Fibroblast of pulmonary artery (primary cell): Measurements from ENCODE around the gene MCM5.
"Not testable (repeated sequence)": the region's sequence is repeated elsewhere in the genome, so short reads cannot be mapped to it uniquely, and the experiment has no call there.

Experiments used
- DNase-seq: peaks from one replicate; pipeline ENCODE4 v3.0.0-alpha.2; 2010; ENCODE audit warnings: low read depth
- H3K4me3 ChIP-seq: replicated peaks from 2 replicates; pipeline ENCODE4 v1.5.1; 2011; ENCODE audit warnings: low read depth, mild to moderate bottlenecking, control low read depth, low read length, moderate library complexity
- TF ChIP-seq, protein P1 (sequence below): IDR thresholded peaks from 2 replicates; pipeline ENCODE4 v1.5.1; 2011; ENCODE audit warnings: mild to moderate bottlenecking, control low read depth, low read length, inconsistent platforms; ENCODE audit errors: missing control alignments

MCM5 gene

DNA sequence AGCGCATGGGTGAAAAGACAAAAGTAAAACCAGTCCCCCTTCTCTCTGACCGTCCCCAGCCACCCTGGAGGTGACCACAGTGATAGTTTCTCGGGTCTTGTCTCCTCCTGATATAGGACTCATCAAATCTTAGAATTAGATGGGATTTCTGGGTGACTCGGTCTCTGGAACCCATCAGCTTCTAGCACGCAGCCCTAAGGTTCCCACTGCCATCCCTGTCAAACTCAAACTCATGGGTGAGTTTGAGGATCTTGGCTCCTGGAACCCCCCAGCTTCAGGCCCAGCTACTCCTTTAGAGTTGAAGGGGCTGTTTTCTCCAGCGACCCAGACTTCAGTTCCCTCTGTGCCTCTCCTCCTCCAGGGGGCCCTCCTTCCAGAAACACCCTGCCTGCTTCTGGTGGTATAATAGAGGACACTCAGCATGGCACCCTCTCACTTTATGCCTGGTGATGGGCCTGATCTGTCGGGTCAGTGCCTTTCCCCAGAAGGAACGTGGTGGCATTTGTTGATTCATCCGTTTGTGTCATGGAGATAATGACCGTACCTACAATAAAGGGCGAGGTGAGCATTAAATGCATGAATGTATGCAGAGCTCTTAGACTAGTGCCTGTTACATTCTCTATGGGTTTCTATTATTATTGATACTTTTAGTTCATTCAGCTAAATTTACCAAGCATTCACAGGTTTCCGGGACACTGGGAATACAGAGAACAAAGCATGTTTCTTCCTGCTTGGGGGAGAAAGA is 31.7 kb downstream of the MCM5 start:
- no peak for DNase-seq
- TF ChIP-seq, protein P1, sequence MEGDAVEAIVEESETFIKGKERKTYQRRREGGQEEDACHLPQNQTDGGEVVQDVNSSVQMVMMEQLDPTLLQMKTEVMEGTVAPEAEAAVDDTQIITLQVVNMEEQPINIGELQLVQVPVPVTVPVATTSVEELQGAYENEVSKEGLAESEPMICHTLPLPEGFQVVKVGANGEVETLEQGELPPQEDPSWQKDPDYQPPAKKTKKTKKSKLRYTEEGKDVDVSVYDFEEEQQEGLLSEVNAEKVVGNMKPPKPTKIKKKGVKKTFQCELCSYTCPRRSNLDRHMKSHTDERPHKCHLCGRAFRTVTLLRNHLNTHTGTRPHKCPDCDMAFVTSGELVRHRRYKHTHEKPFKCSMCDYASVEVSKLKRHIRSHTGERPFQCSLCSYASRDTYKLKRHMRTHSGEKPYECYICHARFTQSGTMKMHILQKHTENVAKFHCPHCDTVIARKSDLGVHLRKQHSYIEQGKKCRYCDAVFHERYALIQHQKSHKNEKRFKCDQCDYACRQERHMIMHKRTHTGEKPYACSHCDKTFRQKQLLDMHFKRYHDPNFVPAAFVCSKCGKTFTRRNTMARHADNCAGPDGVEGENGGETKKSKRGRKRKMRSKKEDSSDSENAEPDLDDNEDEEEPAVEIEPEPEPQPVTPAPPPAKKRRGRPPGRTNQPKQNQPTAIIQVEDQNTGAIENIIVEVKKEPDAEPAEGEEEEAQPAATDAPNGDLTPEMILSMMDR, result peak; percentile 6
- no peak overlapping the region for H3K4me3 ChIP-seq

DNA sequence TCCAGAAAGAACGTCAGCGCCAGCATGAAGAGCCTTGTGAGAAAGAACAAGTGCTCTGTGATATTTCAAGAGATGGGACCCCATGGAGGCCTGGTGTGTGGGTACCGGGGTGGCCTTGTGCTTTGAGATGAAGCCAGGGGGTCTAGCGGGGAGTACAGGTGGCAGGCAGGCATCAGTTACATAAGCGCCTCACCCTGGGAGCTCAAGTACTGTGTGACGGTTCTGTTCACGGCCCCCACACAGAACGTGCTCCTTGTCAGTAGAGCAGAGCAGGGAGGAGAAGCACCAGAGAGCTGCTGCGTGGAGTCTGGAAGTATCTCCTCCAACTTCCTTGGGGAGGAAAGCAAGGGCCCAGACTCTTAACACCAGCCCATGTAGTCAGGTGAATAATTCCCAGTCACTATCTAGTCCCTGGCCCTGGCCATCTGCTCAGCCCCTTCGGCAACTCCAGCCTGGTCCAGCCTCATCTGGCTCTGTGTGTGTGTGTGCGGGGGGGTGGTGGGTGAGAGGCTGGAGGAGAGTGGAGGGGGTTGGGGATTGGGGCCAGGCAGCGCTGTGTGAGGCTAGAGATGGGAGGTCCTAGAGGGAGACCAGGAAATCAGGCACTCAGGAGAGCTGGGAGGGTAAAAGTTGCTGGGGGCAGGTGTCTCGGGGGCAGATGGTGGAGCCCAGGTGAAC is 32.4 kb downstream of the MCM5 start:
- DNase-seq, result no peak
- TF ChIP-seq, protein P1, result no peak

DNA sequence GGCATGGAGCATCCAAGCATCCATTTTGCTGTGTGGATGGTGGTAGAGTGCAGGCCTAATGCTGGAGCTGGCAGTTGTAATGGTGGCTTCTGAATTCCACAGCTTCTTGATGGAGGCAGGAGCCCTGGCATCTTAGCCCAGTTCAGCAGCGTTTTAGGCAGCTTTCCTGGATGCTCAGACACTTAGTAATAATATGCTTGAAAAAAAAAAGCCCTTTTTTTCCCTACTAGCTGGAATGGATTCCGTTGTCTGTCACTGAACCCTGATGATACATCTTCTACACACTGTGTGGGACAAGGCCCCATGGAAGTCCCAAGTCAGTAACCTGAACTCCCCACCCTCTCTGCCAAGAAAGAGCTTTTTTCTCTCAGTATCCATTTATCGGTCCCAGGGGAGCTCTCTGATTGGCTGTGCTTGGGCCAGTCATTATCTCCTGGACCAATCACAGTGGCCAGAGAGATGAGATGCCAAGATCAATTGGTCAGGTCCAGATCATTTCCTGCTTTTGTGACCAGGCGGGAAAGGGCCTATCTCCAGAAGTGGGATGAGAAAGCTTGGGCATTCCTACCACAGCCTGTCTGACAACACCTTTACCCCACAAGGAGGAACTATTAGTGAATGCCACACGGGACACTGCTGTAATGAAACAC is 34.2 kb downstream of the MCM5 start:
- no peak for DNase-seq
- TF ChIP-seq, protein P1, result no peak
- no peak overlapping the region for H3K4me3 ChIP-seq

More for the DNA sequence above, 32.4 kb downstream of the MCM5 start:
- no peak overlapping the region for H3K4me3 ChIP-seq

DNA sequence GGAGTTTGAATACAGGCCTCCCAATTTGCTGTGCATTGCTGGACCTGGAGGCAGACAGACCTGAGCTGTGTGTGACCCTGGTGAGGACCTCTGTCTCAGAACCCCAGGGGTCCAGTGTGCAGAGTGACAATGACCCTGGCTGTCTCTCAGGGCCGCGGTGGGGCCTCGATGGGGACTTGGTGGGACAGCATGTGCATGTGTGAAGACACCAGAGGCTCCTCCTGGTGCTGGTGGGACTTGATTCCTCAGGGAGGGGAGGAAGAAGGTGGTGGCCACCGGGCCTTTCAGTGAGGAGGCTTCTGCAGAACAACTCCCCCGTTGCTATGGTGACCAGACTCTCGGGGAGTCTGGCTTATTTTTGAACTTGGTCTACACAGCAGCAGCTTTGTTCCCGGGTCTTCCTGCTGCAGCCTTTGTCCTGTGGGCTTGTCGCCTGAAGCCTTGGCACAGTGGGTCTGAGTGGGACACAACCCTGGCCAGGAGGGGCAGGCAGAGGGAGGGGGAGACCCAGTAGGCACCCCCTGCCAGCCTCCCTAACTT is 35.3 kb downstream of the MCM5 start:
- TF ChIP-seq, protein P1, result no peak
- H3K4me3 ChIP-seq, result no peak overlapping the region
- DNase-seq, result no peak

DNA sequence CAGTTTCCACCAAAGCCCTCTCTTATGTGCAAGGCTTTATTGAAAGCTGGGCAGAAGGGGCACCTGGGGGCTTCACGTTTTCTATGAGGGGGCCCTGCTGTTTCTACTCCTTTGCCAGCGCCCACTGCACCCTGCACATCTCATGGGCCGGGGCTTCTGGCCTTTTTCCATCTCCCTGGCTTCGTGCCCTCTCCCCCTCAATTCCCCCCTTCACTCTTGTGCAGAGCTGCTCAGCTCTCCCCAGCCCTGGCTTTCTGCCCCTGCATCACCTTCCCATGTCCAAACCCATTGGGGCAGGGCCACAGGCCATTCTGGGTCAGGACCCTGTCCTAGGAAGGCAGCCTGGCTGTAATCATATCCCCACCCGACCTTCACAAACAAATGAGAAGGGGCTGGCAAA is 36.5 kb downstream of the MCM5 start:
- H3K4me3 ChIP-seq, result no peak overlapping the region
- TF ChIP-seq, protein P1, result no peak
- no peak for DNase-seq

DNA sequence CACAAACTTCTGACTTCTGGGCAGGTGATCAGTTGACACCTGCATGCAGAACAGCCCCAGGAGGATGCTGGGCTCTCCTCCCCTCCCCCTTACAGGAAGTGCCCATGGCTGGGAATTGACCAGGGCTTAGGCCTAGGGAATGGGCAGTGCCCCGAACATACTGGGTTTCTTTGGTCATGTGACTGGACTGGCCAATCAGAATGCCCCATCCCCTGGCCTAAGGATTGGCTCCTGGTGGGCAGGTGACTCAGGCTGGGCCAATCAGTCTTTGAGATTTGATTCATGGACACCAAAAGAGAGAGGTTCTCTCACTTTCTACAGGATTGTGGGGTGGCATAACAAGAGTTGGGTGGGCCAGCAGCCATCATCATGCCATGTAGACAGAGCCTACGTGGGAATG is 37.1 kb downstream of the MCM5 start:
- H3K4me3 ChIP-seq, result no peak overlapping the region
- DNase-seq, result no peak
- TF ChIP-seq, protein P1, result no peak

DNA sequence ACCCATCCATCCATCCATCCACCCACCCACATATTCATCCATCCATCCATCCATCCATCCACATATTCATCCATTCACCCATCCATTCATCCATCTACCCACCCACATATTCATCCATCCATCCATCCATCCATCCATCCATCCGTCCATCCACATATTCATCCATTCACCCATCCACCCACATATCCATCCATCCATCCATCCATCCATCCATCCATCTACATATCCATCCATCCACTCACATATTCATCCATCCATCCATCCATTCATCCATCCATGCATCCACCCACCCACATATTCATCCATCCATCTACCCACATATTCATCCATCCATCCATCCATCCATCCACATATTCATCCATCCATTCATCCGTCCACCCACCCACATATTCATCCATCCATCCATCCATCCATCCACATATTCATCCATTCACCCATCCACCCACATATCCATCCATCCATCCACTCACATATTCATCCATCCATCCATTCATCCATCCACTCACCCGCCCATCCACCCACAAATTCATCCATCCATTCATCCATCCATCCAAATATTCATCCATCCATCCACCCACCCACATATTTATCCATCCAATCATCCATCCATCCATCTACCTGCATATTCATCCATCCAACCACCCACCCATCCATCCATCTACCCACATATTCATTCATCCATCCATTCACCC is 38.9 kb downstream of the MCM5 start:
- not testable (repeated sequence) for DNase-seq, H3K4me3 ChIP-seq
